Pancreas (tissue), 10 donors: ENCODE measurements around the gene SEC31A. TPM values are rescaled to one million over a fixed set of nuclear protein-coding genes. Genes with fewer than 3 reads are reported as not detected.
A peak's percentile ranks its signal among the peaks of the same experiment; 100 is the strongest.

Experiments used
- ATAC-seq, 4 donors: fragments of 200-7000 bp; cut with Tn5 transposase; one replicate each; pipeline versions ENCODE4 v1.8.0 to v1.9.1; 2020; ENCODE audit warnings: mild to moderate bottlenecking in 4 of 4, moderate library complexity in 4 of 4
- DNase-seq, 6 donors: peaks; one replicate each; pipeline ENCODE4 v3.0.0-alpha.2; 2020
- FAIRE-seq: peaks from 2 replicates; lab custom pipeline; 2012; peaks lifted over from hg19 to GRCh38; lab: Jason Lieb, UNC
- H3K27ac ChIP-seq, 4 donors: fragments of 200-600 bp; sonication (generic); 1 replicate in 3 of 4; 2 replicates in 1 of 4; pipeline versions ENCODE4 v1.5.0 to v1.8.0; 2020
- H3K27me3 ChIP-seq, 4 donors: fragments of 200-600 bp; one replicate each; pipeline ENCODE4 v1.8.0; 2021
- H3K36me3 ChIP-seq, 3 donors: fragments of 200-600 bp; sonication (generic) in 1 of 3; one replicate each; pipeline versions ENCODE4 v1.5.0 to v1.8.0; 2020 to 2021
- H3K4me1 ChIP-seq, 3 donors: fragments of 200-600 bp; one replicate each; pipeline ENCODE4 v1.8.0; 2021
- H3K4me3 ChIP-seq, 4 donors: fragments of 200-600 bp; sonication (generic) in 2 of 4; one replicate each; pipeline versions ENCODE4 v1.5.0 to v1.8.0; 2020 to 2021
- H3K9me3 ChIP-seq, 4 donors: fragments of 200-600 bp; one replicate each; pipeline ENCODE4 v1.8.0; 2021
- WGBS, 2 donors: extraction: QIAGEN DNeasy Blood & Tissue Kit; methylation state at CpG; one replicate each; pipeline ENCODE4 v1.1.7; 2013; 5-methylcytosine and 5-hydroxymethylcytosine counted together
- intact Hi-C, 3 donors: fragments of 100-400 bp; cut with DNase I; formaldehyde crosslinking; loops; one replicate each; pipeline versions ENCODE4 v1.11.1 to v1.14.2; 2022
- polyA plus RNA-seq, 2 donors: library from polyadenylated mRNA; stranded (reverse); fragments of 200-250 nt; gene quantifications; one replicate each; pipeline ENCODE4 v1.2.3, GENCODE V29; 2013
- total RNA-seq, 6 donors: library from RNA; stranded (reverse); fragmentation: NEBNext Ultra II Directional in 4 of 6; extraction: Animal tissue kit (Norgen Biotek cat#: 25700) in 4 of 6; gene quantifications; one replicate each; pipeline versions ENCODE4 v1.2.1 to v1.2.4, GENCODE V29; 2021 to 2023
- TF ChIP-seq, protein P1 (sequence below), 4 donors: fragments of 200-600 bp; sonication (generic) in 3 of 4; IDR thresholded peaks; one replicate each; pipeline versions ENCODE4 v1.5.0 to v1.8.0; 2021; ENCODE audit warnings: antibody characterized with exemption in 4 of 4
- donor health status: healthy with polysubstance abuse.
- donor health status: DM: no; HTN: no; CAD: no; lungs with moderate emphysema.
- donor health status: DM: no; HTN: no; CAD: no.
- donor health status: control.
- donor health status: control.
- donor health status: Bipolar disorder and iron deficiency.
- donor health status: DM: yes; HTN: yes; CAD: no.
- donor health status: DM: no; HTN: no; CAD: no.
- donor health status: DM: no; HTN: no; CAD: no.
- donor health status: DM: yes; HTN: yes; CAD: no.

Gene SEC31A, protein sequence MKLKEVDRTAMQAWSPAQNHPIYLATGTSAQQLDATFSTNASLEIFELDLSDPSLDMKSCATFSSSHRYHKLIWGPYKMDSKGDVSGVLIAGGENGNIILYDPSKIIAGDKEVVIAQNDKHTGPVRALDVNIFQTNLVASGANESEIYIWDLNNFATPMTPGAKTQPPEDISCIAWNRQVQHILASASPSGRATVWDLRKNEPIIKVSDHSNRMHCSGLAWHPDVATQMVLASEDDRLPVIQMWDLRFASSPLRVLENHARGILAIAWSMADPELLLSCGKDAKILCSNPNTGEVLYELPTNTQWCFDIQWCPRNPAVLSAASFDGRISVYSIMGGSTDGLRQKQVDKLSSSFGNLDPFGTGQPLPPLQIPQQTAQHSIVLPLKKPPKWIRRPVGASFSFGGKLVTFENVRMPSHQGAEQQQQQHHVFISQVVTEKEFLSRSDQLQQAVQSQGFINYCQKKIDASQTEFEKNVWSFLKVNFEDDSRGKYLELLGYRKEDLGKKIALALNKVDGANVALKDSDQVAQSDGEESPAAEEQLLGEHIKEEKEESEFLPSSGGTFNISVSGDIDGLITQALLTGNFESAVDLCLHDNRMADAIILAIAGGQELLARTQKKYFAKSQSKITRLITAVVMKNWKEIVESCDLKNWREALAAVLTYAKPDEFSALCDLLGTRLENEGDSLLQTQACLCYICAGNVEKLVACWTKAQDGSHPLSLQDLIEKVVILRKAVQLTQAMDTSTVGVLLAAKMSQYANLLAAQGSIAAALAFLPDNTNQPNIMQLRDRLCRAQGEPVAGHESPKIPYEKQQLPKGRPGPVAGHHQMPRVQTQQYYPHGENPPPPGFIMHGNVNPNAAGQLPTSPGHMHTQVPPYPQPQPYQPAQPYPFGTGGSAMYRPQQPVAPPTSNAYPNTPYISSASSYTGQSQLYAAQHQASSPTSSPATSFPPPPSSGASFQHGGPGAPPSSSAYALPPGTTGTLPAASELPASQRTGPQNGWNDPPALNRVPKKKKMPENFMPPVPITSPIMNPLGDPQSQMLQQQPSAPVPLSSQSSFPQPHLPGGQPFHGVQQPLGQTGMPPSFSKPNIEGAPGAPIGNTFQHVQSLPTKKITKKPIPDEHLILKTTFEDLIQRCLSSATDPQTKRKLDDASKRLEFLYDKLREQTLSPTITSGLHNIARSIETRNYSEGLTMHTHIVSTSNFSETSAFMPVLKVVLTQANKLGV
- total RNA-seq (100 to 1,000 TPM; 149 to 205 (median 173) TPM), polyA plus RNA-seq (100 to 1,000 TPM; 123 to 135 TPM)

DNA sequence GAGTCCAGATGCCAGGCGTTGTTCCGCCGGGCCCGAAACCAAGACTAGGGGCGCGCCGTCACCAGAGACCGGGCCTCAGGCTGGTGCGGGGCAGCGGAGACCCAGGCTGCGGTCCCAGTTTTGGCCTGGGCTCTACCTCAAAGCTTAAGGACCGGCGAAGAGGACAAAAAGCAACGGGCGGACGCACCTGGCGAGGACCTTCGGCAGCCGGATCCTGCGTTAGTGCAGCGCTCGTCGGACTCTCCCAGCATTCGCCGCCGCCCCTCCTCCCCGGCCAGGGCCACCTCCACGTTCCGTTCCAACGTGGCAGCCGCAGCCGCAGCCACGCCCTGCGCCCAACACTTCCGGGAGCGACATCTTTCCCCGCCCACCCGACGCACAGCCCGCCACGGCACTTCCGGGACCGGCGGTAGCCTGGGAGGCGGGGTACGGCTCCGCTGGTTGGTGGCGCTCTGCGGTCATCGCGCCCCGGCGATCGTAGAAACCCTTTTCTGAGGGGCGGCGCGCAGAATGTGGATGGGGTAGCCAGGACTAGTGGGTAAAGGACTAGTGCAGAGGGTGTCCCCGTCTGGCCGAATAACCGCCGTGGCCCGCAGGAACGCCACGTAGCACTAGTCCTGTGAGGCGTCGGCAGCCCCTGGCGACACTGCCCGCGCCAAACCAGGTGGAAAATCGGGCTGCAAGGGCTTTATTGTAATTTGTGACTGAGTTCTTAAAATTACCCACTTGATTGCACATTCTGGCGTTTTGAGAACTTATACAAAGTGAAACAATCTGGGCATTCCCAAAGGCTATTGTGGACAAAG, at the start of gene SEC31A:
Gene SEC31A (minus strand): TSS at position 253 of the 806 bp plus-strand sequence. CDS start 9,217 bp downstream, outside the sequence.
- WGBS, 2 donors, result 0% methylated on average over 69 to 71 of the region's 71 CpGs
- ATAC-seq, result peak; percentile 92 to 97 (median 92)
- no peaks in the 10 kb centered on the region for H3K9me3 ChIP-seq
- H3K4me1 ChIP-seq, result peaks cover under 1 to 20% (median 20%) of the 10 kb centered on the region in 3 donors
- H3K27me3 ChIP-seq, result no peaks in the 10 kb centered on the region
- peak; percentile 97 to 98 (median 98) for DNase-seq
- intact Hi-C loops, result no loop called here
- TF ChIP-seq, protein P1, sequence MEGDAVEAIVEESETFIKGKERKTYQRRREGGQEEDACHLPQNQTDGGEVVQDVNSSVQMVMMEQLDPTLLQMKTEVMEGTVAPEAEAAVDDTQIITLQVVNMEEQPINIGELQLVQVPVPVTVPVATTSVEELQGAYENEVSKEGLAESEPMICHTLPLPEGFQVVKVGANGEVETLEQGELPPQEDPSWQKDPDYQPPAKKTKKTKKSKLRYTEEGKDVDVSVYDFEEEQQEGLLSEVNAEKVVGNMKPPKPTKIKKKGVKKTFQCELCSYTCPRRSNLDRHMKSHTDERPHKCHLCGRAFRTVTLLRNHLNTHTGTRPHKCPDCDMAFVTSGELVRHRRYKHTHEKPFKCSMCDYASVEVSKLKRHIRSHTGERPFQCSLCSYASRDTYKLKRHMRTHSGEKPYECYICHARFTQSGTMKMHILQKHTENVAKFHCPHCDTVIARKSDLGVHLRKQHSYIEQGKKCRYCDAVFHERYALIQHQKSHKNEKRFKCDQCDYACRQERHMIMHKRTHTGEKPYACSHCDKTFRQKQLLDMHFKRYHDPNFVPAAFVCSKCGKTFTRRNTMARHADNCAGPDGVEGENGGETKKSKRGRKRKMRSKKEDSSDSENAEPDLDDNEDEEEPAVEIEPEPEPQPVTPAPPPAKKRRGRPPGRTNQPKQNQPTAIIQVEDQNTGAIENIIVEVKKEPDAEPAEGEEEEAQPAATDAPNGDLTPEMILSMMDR (IDR thresholded peaks at IDR 0.05), result no peak
- H3K36me3 ChIP-seq, result peaks cover 0 to 14% (median 5%) of the 10 kb centered on the region in 3 donors
- no peak for FAIRE-seq
- H3K27ac ChIP-seq, result peak within 1 kb of the TSS; percentile 94 to 100 (median 97)
- peak within 1 kb of the TSS; percentile 56 to 78 (median 60) for H3K4me3 ChIP-seq

DNA sequence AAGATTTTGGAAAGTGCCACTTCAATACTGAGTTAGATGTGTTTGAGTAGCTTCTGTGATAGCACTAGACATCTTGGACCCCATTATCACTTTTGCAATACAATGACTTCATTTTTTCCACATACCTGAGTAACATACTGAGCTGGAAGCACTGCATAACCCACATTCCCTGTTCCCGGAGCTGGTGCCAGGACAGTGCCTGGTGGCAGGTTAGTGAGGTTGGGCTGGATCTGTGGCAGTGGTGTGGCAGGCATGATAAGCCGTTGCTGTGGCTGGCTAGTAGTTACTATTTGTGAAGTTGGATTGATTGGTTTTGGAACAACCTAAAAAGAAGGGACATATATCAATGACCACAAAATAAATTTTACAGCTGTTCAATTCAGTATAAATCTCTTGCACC, 48.5 kb upstream of the SEC31A start:
- Histone ChIP-seq H3K27ac (no peak overlapping the region), H3K36me3 (peaks cover 0 to 4% (median 3%) of the 10 kb centered on the region in 3 donors), H3K4me3 (no peak overlapping the region), H3K27me3 (no peaks in the 10 kb centered on the region), H3K4me1 (no peaks in the 10 kb centered on the region), H3K9me3 (no peaks in the 10 kb centered on the region)
- ATAC-seq (no peak), FAIRE-seq (no peak), DNase-seq (no peak)
- WGBS, 2 donors, result 52 to 61% methylated on average over 2 of the region's 2 CpGs
- intact Hi-C loops, result no loop called here
- TF ChIP-seq, protein P1 (IDR thresholded peaks at IDR 0.05), result no peak

DNA sequence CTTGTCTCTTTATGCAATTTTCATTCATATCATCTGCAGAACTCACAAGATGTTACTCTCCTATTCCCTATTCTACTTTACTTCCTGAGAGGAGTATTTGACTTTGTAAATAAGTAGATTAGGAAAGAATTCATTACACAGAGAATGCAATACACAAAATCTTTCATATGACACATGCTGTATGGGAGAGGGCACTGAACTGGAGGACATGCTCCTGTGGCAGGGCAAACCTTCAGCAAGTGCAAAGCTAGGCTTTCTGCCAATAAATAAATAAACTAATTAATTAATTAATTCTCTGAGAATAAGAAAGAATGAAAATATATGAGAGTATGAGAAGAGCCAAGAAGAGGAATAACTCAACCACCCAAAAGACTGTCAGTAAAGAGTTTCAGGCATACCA, 43.5 kb upstream of the SEC31A start:
- Histone ChIP-seq H3K9me3 (no peaks in the 10 kb centered on the region), H3K27me3 (no peaks in the 10 kb centered on the region), H3K36me3 (peaks cover 0 to 4% (median 3%) of the 10 kb centered on the region in 3 donors), H3K4me1 (no peaks in the 10 kb centered on the region), H3K27ac (no peak overlapping the region), H3K4me3 (no peak overlapping the region)
- no peak for FAIRE-seq
- no peak for DNase-seq
- intact Hi-C loops, result no loop called here
- no peak for ATAC-seq
- TF ChIP-seq, protein P1 (IDR thresholded peaks at IDR 0.05), result no peak
